ENCODE measurements around the gene FGFR3.
"Not testable (repeated sequence)": the region's sequence is repeated elsewhere in the genome, so short reads cannot be mapped to it uniquely, and the experiment has no call there.

The FGFR3 gene

GRCh38 chr4:1833307-1834046, 40.4 kb downstream of the FGFR3 start:
- H3K4me3 ChIP-seq (ENCODE audit: low read depth, low read length): no peak overlapping the region
- no peak for DNase-seq (ENCODE audit: low read depth)
- TF ChIP-seq, protein P1, sequence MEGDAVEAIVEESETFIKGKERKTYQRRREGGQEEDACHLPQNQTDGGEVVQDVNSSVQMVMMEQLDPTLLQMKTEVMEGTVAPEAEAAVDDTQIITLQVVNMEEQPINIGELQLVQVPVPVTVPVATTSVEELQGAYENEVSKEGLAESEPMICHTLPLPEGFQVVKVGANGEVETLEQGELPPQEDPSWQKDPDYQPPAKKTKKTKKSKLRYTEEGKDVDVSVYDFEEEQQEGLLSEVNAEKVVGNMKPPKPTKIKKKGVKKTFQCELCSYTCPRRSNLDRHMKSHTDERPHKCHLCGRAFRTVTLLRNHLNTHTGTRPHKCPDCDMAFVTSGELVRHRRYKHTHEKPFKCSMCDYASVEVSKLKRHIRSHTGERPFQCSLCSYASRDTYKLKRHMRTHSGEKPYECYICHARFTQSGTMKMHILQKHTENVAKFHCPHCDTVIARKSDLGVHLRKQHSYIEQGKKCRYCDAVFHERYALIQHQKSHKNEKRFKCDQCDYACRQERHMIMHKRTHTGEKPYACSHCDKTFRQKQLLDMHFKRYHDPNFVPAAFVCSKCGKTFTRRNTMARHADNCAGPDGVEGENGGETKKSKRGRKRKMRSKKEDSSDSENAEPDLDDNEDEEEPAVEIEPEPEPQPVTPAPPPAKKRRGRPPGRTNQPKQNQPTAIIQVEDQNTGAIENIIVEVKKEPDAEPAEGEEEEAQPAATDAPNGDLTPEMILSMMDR (IDR thresholded peaks at IDR 0.05; ENCODE audit: control insufficient read depth, extremely low read depth, insufficient read depth): no peak

DNA sequence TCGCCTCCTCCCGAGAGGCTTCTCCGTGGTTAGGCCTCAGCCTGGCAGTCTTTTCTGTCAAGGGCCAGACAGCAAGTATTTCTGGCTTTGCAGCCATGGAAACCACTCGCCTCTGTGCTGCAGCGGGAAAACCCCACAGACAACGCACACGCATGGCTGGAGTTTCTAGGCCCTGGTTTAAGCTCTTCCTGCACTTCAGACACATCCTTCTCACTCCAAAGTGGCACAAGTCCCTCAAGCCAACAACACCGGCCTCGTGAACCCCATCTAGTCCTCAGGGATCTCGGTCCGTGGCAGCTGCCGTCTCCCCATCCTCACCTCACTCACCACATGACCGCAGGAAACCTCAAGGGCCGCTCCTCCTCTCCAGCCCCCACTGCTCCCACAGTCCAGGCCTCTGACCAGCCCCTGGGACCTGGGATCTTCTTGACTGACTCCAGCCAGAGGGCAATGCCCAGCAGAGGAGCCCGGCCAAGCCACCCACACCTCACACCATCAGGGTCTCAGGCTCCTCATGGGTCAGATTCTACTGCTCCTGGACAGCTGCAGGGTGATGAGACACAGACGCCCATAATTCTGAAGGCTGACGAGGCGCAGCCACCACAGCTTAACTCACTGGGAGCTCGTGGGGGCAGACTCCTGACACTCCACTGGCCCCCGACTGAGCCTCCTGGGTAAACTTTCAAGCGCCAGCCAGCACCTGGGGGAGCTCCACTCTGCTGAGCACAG, 41.1 kb downstream of the FGFR3 start:
- H3K4me3 ChIP-seq (ENCODE audit: low read depth, low read length): no peak overlapping the region

DNA sequence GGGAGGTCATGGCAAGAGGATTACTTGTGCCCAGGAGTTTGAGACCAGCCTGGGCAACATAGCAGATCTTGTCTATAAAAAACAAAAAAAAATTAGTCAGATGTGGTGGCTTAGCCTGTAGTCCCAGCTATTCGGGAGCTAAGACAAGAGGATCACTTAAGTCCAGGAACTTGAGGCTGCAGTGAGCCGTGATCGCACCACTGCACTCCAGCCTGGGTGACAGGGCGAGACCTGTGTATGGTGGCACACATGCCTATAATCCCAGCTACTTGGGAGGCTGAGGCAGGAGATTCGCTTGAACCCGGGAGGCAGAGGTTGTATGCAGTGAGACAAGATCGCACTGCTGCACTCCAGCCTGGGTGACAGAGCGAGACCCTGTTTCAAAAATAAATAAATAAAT, 42.7 kb downstream of the FGFR3 start:
- not testable (repeated sequence) for DNase-seq (ENCODE audit: low read depth); H3K4me3 ChIP-seq (ENCODE audit: low read depth, low read length)

More for the DNA sequence above, 41.1 kb downstream of the FGFR3 start:
- TF ChIP-seq, protein P1 (IDR thresholded peaks at IDR 0.05; ENCODE audit: control insufficient read depth, extremely low read depth, insufficient read depth): no peak
- no peak for DNase-seq (ENCODE audit: low read depth)

GRCh38 chr4:1836650-1837049, 43.6 kb downstream of the FGFR3 start:
- TF ChIP-seq, protein P1 (IDR thresholded peaks at IDR 0.05; ENCODE audit: control insufficient read depth, extremely low read depth, insufficient read depth): no peak
- DNase-seq (ENCODE audit: low read depth): no peak

GRCh38 chr4:1837069-1837468, 44.0 kb downstream of the FGFR3 start:
- no peak overlapping the region for H3K4me3 ChIP-seq (ENCODE audit: low read depth, low read length)
- TF ChIP-seq, protein P1 (IDR thresholded peaks at IDR 0.05; ENCODE audit: control insufficient read depth, extremely low read depth, insufficient read depth): no peak
- no peak for DNase-seq (ENCODE audit: low read depth)

More at GRCh38 chr4:1836650-1837049, 43.6 kb downstream of the FGFR3 start:
- no peak overlapping the region for H3K4me3 ChIP-seq (ENCODE audit: low read depth, low read length)

DNA sequence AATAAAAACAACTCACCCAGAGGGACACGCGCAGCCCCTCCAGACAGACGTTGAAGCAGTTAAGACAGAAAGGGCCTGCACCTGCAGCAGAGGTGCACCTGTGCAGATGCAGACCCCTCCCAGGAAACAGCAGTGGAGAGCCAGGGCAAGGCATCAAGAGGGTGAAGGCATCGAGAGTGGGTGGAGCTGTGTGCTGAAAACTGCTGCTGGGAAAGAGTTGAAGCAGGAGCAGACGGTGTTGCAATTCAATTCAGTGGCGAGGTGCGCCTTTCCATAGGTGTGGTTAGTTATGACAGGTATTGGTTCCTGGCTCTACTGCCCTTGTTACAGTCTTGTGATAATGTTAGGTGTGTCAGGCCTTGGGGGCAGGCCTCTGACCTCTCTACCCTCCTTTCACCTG, 46.2 kb downstream of the FGFR3 start:
- H3K4me3 ChIP-seq (ENCODE audit: low read depth, low read length): no peak overlapping the region
- TF ChIP-seq, protein P1 (IDR thresholded peaks at IDR 0.05; ENCODE audit: control insufficient read depth, extremely low read depth, insufficient read depth): no peak
- DNase-seq (ENCODE audit: low read depth): no peak

DNA sequence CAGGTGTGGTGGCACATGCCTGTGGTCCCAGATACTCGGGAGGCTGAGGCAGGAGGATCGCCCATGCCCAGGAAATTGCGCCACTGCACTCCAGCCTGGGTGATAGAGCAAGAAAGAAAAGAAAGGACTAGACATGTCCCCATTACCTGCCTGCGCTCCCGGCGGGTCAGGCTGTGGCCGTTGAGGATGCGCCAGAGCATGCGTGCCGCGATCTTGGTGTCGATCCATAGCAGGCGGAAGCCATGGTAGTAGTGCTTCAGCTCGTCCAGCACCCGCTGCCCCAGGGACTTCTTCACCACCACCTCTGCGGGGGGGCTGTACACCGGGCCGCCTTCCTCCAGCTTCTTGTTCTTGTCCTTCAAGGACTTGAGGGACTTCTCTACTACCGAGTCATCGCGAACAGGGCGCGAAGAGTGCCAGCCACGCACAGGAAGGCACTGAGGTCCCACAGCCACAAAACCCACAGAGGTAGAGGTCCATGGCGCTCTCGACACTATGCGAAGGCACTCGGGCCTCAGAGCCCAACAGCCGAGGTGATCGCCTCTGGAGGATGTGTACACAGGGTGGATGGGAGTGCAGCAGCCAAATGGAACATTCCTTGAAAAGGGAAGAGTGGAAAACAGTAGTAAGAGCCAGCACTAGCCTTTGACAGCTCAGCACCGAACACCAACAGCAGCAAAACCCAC, 48.3 kb downstream of the FGFR3 start:
- H3K4me3 ChIP-seq (ENCODE audit: low read depth, low read length): no peak overlapping the region
- TF ChIP-seq, protein P1 (IDR thresholded peaks at IDR 0.05; ENCODE audit: control insufficient read depth, extremely low read depth, insufficient read depth): no peak
- DNase-seq (ENCODE audit: low read depth): no peak

All from LNCaP clone FGC (cell line).